HG02763 (cell line): Measurements from ENCODE around the gene FUCA1.
"Not testable (repeated sequence)": the region's sequence is repeated elsewhere in the genome, so short reads cannot be mapped to it uniquely, and the experiment has no call there.

Source experiments
- ATAC-seq: cut with Tn5 transposase; IDR thresholded peaks from one replicate; pipeline ENCODE4 v1.9.1; 2021; ENCODE audit warnings: mild to moderate bottlenecking, moderate library complexity; ENCODE audit not compliant: unreplicated experiment

Gene FUCA1

GRCh38 chr1:23803674-23804073 lies 64.4 kb downstream of the FUCA1 start:
- no peak for ATAC-seq

GRCh38 chr1:23802809-23803342 lies 65.2 kb downstream of the FUCA1 start:
- ATAC-seq = not testable (repeated sequence)

DNA sequence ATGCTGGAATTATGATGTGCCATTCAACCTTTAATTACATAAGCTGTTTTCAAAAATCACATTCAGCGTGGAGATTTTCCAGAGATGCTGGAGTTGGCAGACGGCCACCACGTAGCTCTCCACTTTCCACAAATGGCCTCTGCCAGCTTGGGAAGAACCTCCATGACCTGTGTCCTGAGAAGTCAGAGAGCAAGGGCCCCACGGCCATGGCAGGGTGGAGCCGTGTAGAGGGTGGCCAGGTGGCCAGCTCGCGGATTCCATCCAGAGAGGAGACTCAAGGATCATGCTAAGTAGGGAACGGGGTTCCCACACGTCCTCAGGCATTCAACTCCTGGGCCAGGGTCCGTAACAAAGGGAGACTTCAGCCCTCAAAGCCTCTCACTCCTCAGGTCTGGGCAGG lies 66.2 kb downstream of the FUCA1 start:
- no peak for ATAC-seq

- ATAC-seq = no peak
Observed at GRCh38 chr1:23801338-23801748, 66.7 kb downstream of the FUCA1 start.

DNA sequence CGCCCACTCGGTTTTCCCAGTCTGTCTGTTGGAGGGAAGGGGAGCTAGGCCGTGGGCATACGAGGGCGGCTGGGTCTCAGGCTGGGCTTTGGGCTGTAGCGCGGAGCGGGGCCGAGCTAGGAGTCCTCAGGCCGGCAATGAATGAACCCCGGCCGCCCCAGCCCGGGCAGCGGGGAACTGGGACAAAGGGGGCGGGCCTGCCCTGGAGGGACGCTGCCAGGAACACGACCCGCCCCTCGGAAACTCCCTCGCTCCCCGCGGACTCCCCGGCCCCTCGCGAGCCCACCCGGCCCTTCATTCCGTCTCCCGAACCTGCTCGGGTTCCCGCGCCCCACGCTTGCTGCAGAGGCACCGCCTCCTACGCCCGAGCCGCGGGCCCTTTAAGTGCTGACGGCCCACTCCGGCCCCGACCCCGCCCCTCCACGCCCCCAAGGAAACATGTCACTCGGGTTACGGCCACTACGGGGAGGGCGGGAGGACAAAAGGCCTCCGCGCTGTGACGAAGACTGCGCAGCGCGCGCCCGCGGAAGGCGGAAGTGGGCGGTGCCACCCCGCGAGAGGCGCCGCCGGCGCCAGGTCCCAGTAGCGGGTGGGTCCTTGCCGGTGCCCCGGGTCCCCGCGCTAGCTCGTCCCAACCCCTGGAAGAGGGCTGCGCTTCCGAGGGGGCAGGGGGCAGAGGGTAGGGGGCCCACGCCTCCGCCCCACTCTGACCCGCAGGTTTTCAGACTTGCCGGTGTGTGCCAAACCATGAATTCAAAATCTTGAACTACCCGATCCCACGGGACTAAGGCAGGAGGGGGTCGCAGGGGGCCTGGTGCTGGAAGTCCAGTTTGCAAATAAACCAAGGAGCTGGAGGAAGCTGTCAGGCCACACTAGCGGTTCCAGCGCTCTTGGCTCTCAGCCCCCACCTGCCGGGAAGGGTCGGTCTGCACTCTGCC lies 67.4 kb downstream of the FUCA1 start, which contains the start of gene GALE:
Gene GALE, minus strand, starts transcription at position 355 of the 938 bp plus-strand sequence. CDS start 1,747 bp downstream, outside the sequence.
- peak; percentile 78 for ATAC-seq

DNA sequence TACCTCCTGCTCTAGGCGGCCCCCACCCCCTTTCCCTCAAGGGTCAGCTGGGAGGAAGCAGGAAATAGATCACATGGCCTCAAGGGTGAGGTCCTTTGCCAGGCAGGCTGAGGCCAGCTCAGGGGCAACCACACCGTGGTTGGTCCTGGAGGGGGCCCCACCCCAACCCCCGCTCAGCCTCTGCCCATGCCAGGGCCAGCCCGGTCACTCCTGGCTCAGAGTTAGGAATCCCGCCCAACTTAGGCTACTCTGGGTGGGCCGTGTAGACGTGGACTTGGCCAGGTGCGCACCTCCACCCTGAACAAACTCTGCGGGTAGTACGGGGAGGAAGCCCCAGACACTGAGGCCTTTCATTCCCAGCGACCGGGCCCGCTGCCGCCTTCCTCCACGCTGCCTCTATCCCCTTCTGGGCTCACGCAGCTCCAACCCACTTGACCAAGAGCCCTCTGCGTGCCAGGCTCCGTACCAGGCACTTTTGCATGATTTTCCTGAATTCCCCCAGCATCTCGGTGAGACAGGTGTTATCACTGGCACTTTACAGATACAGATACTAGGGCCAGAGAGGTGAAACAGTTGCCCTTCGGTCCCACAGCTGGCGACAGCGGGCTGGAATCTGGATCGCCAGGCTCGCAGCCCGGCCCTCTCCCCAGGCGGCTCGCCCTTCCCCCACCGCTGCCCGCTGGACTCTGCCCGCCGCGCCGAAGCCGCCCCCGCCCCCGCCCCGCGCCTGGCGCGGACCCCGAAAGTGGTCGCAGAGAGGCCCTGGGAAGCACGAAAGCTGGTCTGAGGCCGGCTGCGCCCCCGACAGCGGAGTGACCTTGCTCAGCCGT lies 68.3 kb downstream of the FUCA1 start:
- peak; percentile 14 for ATAC-seq

DNA sequence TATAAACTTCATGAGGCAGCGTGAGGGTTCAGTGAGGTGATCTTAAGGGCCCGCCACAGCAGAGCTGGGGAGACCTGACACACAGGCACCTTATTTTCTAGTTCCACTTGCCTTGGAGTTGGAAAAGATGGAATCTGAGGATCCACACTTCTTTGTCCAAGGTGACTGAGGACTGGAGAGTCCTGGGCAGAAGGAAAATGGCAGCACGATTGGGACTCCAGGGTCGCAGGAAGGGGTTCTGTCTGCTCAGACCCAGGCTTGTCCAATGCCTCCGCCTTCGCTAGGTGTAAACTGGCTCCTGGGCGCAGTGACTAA lies 68.9 kb downstream of the FUCA1 start:
- ATAC-seq = no peak

DNA sequence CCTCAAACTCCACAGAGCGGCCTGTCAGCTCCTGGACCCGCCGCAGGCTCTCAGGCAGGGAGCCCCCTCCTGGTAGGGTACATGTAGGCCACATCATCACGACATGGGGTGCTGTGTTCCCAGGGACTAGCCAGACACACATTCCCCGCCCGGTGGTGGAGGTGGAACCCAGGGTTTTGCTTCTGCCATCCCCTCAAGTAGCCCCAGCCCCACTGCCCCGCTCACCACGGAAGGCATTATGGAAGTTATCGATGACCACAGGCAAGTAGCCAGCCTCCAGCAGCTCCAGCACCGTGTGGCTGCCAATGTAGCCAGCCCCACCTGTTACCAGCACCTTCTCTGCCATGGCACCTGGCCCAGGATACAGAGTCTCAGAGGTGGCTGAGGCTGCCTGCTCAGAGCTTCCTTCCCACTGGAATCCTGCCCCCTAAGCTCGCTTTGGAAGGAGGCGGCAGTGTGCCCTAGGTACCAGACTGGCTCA lies 69.4 kb downstream of the FUCA1 start:
- ATAC-seq = no peak

GRCh38 chr1:23797478-23798448 lies 70.3 kb downstream of the FUCA1 start:
- no peak for ATAC-seq

DNA sequence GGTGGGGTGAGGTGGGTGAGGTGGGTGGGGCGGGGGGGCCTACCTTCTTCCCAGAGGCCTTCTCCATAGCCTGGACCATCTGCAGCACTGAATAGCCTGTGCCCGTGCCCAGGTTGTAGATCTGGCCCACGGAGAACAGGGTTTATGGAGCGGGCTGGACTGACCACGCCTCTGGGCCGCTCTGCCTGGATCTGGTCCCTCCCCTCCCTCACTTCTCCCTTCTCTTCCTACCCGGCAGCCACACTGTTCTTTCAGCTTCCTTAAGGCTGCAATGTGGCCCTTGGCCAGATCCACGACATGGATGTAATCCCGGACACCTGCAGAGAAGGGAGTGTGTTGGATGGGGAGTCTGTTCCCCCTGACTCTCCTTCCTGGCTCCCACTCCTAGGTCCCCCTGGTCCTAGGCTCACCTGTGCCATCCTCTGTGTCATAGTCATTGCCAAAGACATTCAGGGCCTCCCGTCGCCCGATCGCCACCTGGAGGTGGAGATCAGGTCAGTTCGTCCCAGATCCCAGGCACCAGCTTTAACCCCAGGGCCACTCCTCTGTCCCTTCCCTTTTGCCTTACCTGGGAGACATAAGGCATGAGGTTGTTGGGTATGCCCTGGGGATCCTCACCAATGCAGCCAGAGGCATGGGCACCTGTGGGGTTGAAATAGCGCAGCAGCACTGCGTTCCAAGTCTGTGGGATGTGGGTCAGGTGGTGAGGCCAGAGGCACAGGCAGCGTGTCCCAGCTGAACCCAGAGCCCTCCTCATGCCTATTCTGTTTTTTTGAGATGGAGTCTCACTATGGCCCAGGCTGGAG lies 71.4 kb downstream of the FUCA1 start:
- no peak for ATAC-seq

GRCh38 chr1:23795676-23796465 lies 72.2 kb downstream of the FUCA1 start:
- ATAC-seq = no peak
